Naive B cell (primary cell): ENCODE data around the gene PSRC1. TPM values are rescaled to one million over a fixed set of nuclear protein-coding genes. Genes with fewer than 3 reads are reported as not detected.
A peak's percentile ranks its signal among the peaks of the same experiment; 100 is the strongest.

Source experiments
- ATAC-seq, 2 donors: fragments of 150-1000 bp; cut with Tn5 transposase; 2 replicates each; pipeline ENCODE4 v1.10.0; 2021; ENCODE audit warnings: low read depth in 2 of 2, mild to moderate bottlenecking in 2 of 2, moderate library complexity in 2 of 2
- DNase-seq: peaks from one replicate; pipeline ENCODE4 v3.0.0; 2022
- H3K27ac Mint-ChIP-seq, 6 donors: one replicate each; pipeline ENCODE4 v1.8.0; 2020 to 2022; ENCODE audit warnings: mild to moderate bottlenecking in 6 of 6, mixed read lengths in 6 of 6, moderate library complexity in 5 of 6, inconsistent platforms in 2 of 6
- H3K27me3 Mint-ChIP-seq, 3 donors: one replicate each; pipeline ENCODE4 v1.8.0; 2021 to 2022; ENCODE audit warnings: mixed read lengths in 3 of 3, mild to moderate bottlenecking in 1 of 3
- H3K36me3 Mint-ChIP-seq, 2 donors: one replicate each; pipeline ENCODE4 v1.8.0; 2020 to 2022; ENCODE audit warnings: mixed read lengths in 2 of 2, inconsistent platforms in 1 of 2, mild to moderate bottlenecking in 1 of 2
- H3K4me1 Mint-ChIP-seq, 3 donors: one replicate each; pipeline ENCODE4 v1.8.0; 2020 to 2022; ENCODE audit warnings: mixed read lengths in 3 of 3, inconsistent platforms in 1 of 3, mild to moderate bottlenecking in 1 of 3, moderate library complexity in 1 of 3
- H3K4me3 Mint-ChIP-seq, 8 donors: one replicate each; pipeline ENCODE4 v1.8.0; 2020 to 2022; ENCODE audit warnings: mild to moderate bottlenecking in 8 of 8, mixed read lengths in 8 of 8, moderate library complexity in 8 of 8, inconsistent platforms in 2 of 8
- H3K9me3 Mint-ChIP-seq, 7 donors: one replicate each; pipeline ENCODE4 v1.8.0; 2020 to 2022; ENCODE audit warnings: mixed read lengths in 7 of 7, mild to moderate bottlenecking in 5 of 7, inconsistent platforms in 2 of 7, moderate library complexity in 1 of 7
- polyA plus RNA-seq, 6 donors: library from polyadenylated mRNA; unstranded; fragments of 300-500 nt; fragmentation: Illumina TruSeq; gene quantifications; one replicate each; pipeline ENCODE4 v1.2.3, GENCODE V29; 2021; ENCODE audit warnings: low read depth in 6 of 6

Gene PSRC1
- polyA plus RNA-seq, 6 donors from 2014 or later = 0.45 TPM; not detected in 5

DNA sequence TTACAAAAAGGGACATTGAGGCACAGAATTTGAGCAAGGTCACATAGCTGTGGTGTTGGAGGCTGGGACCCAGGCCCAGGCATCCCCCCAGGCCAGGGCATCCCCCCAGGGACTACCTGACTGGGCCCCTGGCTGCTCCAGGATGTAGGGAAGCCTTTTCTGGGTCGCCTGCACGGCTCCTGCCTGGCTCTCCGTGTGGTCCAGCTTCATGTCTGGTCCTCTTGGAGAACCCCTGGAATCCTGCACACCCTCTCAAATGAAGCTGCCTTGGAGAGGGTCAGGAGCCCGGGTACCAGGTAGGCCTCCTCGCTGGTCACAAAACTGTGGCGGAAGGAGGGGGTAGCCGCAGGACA lies 34.5 kb downstream of the PSRC1 start:
- Mint-ChIP-seq H3K27ac (no peak overlapping the region), H3K27me3 (peaks cover 25 to 63% (median 44%) of the 10 kb centered on the region in 3 donors), H3K36me3 (no peaks in the 10 kb centered on the region), H3K4me3 (peak overlapping the region in 4 of 8 donors; percentile 28 to 71 (median 38)), H3K4me1 (peaks cover 7 to 22% (median 9%) of the 10 kb centered on the region in 3 donors), H3K9me3 (no peaks in the 10 kb centered on the region)
- ATAC-seq (no peak), DNase-seq (no peak)

DNA sequence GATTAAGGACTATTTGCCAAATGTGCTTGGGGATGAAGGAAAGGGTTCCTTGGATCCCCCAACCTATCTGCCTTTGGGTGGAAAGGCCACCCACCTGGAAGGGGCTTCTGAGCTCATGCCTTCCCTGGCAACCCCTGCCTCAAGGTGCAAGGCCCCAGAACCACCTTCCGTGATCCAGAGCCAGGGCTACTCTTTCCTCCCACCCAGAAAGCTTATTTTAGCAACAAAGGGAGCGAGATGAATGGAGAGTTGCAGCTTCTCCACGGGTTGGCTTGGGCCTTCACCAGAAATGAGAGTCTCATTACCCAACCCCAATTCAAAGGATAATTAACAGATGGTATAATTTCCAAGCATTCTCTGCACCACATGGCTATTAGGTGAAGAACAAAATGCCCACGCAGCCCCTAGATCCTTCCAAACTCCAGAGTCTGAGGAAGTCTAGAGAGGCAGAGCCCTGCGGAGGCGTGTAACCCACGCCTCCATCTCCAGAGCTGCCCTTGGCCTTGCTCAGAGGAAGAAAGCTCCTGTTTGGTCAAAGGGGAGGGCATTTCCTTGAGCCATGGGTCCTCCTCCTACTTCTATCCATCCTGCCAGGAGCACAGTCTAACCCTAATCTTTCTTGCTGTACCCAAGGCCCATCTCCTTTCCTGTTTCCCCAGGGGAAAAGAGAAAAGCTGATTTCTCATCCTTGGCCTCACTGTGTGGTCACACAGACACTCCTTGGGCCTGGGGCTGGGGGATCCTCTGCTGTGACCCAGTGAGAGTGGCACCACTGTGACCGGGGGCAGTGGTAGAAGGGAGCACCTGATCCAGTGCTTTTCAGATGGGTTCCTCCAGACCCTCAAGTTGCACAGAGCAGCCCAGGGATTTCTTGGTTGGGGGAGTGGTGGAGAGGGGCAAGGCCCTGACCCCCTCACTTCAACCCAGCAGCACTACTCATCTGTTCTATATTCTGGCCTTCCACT lies 35.3 kb downstream of the PSRC1 start:
- no peaks in the 10 kb centered on the region for H3K9me3 Mint-ChIP-seq
- H3K36me3 Mint-ChIP-seq = no peaks in the 10 kb centered on the region
- DNase-seq = no peak
- H3K4me1 Mint-ChIP-seq = peaks cover 5 to 20% (median 7%) of the 10 kb centered on the region in 3 donors
- H3K4me3 Mint-ChIP-seq = peak overlapping the region in 3 of 8 donors; percentile 29 to 71 (median 32)
- no peak overlapping the region for H3K27ac Mint-ChIP-seq
- ATAC-seq = no peak
- H3K27me3 Mint-ChIP-seq = peaks cover 28 to 70% (median 48%) of the 10 kb centered on the region in 3 donors

- no peaks in the 10 kb centered on the region for H3K9me3 Mint-ChIP-seq
- no peak for DNase-seq
- H3K4me1 Mint-ChIP-seq = peaks cover 19 to 35% (median 21%) of the 10 kb centered on the region in 3 donors
- peaks cover 28 to 69% (median 54%) of the 10 kb centered on the region in 3 donors for H3K27me3 Mint-ChIP-seq
- no peak overlapping the region for H3K27ac Mint-ChIP-seq
- ATAC-seq = no peak
- H3K4me3 Mint-ChIP-seq = peak overlapping the region in 1 of 8 donors; percentile 25
- no peaks in the 10 kb centered on the region for H3K36me3 Mint-ChIP-seq
These were observed 36.8 kb downstream of the PSRC1 start for GRCh38 chr1:109246141-109246551.

DNA sequence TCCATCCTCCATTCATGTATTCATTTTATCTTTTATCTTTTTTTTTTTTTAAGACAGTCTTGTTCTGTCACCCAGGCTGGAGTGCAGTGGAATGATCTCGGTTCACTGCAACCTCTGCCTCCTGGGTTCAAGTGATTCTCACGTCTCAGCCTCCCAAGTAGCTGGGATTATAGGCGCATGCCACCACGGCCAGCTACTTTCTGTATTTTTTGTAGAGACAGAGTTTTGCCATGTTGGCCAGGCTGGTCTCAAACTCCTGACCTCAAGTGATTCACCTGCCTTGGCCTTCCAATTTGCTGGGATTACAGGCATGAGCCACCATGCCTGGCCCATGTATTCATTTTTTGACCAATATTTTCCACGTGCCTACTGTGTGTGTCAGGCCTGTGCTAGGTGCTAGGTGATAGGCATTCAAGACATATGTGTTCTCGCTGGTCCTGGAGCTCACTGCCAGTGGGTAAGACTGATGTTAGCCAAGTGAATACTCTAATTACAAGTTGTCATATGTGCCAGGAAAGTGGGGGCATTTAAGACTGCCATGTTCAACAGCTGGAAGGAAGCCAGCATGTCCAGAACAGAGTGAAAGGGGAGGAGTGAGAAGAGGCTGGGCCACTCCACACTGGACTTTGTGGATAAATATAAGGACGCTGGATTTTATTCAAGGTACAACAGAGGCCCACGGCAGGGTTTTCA lies 38.9 kb downstream of the PSRC1 start:
- no peak for DNase-seq
- Mint-ChIP-seq H3K36me3 (peaks cover 0 to 1% of the 10 kb centered on the region in 2 donors), H3K27me3 (peaks cover 24 to 55% (median 46%) of the 10 kb centered on the region in 3 donors), H3K4me1 (peaks cover 15 to 29% (median 20%) of the 10 kb centered on the region in 3 donors), H3K27ac (no peak overlapping the region), H3K9me3 (no peaks in the 10 kb centered on the region), H3K4me3 (peak overlapping the region in 1 of 8 donors; percentile 50)
- no peak for ATAC-seq

DNA sequence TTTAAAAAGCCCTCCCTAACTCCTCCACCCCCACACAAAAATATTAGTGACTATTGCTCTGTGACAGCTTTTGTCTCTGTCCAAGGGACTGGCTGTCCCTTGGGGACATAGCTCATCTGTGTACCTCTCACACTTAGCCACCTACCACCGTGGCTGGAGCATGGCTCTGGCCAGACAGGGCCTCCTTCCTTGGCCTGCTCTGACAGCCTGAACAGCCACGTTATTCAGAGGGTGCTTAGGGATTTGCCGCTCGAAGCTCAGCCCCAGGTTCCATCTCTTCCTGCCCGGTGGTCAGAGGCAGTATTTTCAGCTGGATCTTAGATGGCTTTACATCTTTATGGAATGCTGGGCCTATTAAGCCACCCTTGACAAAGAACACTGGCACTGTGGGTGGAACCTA lies 39.7 kb downstream of the PSRC1 start:
- no peak overlapping the region for H3K4me3 Mint-ChIP-seq
- ATAC-seq (no peak), DNase-seq (no peak)
- H3K27ac Mint-ChIP-seq = peak overlapping the region in 1 of 6 donors; percentile 37
- H3K9me3 Mint-ChIP-seq = no peaks in the 10 kb centered on the region
- H3K4me1 Mint-ChIP-seq = peaks cover 15 to 29% (median 20%) of the 10 kb centered on the region in 3 donors
- H3K36me3 Mint-ChIP-seq = peaks cover 5 to 8% of the 10 kb centered on the region in 2 donors
- peaks cover 22 to 50% (median 46%) of the 10 kb centered on the region in 3 donors for H3K27me3 Mint-ChIP-seq

DNA sequence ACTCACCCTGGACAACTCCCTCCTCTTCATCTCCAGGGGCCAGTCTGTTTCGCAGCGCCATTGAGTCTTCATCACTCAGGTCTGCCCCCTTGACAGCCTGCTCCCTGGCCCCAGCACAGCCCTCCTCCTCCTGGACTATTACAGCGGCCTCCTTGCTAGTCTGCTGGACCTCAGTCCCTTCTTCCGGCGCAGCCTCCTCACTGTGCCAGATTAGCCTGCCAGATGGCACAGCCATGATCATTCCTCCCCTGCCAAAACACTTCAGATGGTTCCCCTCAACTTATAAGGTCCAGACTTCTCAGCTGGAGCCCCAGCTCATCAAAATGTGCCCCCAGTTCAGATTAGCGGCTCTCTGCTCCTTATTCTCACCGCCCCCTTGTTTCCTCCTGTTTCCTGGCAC lies 40.6 kb downstream of the PSRC1 start:
- ATAC-seq = no peak
- Mint-ChIP-seq H3K27me3 (peaks cover 22 to 46% (median 45%) of the 10 kb centered on the region in 3 donors), H3K4me1 (peaks cover 15 to 29% (median 20%) of the 10 kb centered on the region in 3 donors), H3K27ac (peak overlapping the region in 2 of 6 donors; percentile 40 to 90), H3K9me3 (no peaks in the 10 kb centered on the region), H3K36me3 (peaks cover 5 to 14% of the 10 kb centered on the region in 2 donors), H3K4me3 (no peak overlapping the region)
- DNase-seq = no peak

GRCh38 chr1:109241841-109242345 lies 41.1 kb downstream of the PSRC1 start:
- Mint-ChIP-seq H3K4me3 (no peak overlapping the region), H3K27me3 (peaks cover 22 to 43% (median 40%) of the 10 kb centered on the region in 3 donors), H3K27ac (peak overlapping the region in 2 of 6 donors; percentile 40 to 90), H3K4me1 (peaks cover 15 to 29% (median 20%) of the 10 kb centered on the region in 3 donors), H3K36me3 (peaks cover 5 to 16% of the 10 kb centered on the region in 2 donors), H3K9me3 (no peaks in the 10 kb centered on the region)
- DNase-seq = no peak
- no peak for ATAC-seq

DNA sequence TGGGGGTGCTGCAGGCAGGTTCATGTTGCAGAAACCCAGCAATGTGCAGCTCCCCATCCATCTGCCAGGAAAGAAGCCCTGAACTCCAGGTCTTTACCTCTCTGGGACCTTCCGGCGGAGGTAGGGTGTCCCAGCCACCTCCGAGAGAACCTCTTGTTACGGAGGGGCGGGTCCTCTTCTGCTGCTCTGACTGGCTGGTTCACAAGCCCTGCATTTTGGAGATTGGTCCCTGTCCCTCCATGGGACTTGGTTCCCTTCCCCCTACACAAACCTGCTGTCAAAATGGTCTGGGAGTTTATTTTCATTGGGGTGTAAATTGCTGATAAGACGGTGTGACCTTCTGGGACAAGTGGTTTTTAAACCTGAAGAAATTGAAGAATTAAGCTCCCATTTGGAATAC lies 41.6 kb downstream of the PSRC1 start:
- Mint-ChIP-seq H3K36me3 (peaks cover 5 to 16% of the 10 kb centered on the region in 2 donors), H3K9me3 (no peaks in the 10 kb centered on the region), H3K4me1 (peaks cover 15 to 29% (median 20%) of the 10 kb centered on the region in 3 donors), H3K27ac (peak overlapping the region in 2 of 6 donors; percentile 19 to 20), H3K27me3 (peaks cover 18 to 37% (median 34%) of the 10 kb centered on the region in 3 donors), H3K4me3 (peak overlapping the region in 1 of 8 donors; percentile 12)
- DNase-seq = no peak
- ATAC-seq = no peak

DNA sequence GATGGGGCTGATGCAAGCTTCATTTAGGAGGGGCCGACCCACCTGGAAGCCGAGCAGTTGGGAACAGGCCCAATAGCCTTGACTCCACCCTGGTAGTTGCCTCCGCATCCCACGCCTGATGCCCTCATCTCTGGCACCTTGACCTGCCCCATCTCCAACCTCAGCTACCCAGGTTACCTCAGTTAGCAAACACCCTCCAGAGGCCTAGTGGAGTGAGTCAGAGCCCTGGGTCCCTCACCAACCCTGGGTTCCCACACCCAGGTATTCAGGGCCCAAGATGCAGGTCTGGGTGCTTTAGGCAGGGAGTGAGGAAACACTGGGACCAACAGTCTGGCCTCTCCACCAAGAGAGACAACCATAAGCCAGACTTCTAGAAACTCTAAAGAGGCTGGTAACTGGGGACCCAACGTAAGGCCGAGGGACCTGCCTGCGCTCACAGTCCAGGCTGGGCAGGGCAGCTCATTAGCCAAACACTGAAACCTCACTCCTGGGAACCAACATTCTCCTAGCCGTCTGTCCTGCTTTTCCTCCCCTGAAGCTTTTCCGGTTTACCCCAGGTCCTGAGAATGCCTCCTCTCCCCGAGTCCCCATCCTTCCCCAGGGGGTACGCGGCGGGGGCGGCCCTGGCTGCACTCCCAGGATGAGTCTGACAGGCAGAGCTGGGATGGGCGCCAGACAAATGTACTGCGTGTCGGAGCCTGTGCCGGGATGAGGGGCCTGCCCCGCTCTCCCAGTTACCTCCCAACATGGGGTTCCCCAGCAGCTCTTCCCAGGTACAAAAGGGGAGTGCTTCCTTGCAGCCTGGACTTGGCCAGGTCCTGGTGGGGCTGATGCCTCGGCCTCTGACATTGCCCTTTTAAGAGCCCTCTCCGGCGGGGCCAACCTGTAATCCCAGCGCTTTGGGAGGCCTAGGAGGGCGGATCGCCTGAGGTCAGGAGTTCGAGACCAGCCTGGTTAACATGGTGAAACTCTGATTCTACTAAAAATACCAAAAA lies 42.5 kb downstream of the PSRC1 start:
- Mint-ChIP-seq H3K4me1 (peaks cover 15 to 29% (median 20%) of the 10 kb centered on the region in 3 donors), H3K36me3 (peaks cover 12 to 25% of the 10 kb centered on the region in 2 donors), H3K27ac (peak overlapping the region in 1 of 6 donors; percentile 19), H3K9me3 (no peaks in the 10 kb centered on the region), H3K4me3 (peak overlapping the region in 2 of 8 donors; percentile 30 to 67), H3K27me3 (peaks cover 17 to 34% (median 32%) of the 10 kb centered on the region in 3 donors)
- ATAC-seq (no peak), DNase-seq (no peak)

DNA sequence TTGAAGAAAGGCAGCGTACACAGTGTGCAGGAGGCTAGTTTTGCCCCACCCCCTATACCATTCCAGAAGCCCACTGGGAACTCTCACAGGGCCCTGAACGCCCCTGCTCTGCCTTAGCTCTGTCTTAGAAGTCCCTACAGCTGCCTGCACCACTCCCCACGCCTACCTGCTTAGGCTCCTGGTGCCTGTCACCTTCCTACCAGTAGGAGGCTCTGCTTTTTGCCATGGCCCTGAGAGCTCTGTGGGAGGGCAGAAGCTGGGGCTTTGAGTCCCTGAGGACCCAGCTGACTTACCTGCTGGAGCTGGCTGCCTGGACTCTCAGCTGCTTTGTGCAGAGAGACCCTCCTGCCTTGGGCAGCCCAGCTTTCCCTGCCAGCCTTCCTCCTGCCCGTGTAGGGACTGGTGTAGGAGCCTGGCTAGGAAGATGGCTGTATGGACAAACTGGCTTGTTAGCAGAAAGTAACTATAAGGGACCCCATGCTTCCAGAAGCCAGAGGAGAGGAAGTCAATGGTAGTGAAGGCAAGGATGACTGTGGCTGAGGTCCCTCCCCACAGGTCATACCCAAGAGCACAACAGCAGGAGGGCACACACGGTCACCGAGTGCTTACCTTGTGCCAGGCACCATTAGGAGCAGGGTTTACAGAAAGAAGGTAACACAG lies 43.4 kb downstream of the PSRC1 start:
- no peak overlapping the region for H3K4me3 Mint-ChIP-seq
- H3K9me3 Mint-ChIP-seq = no peaks in the 10 kb centered on the region
- peaks cover 12 to 29% (median 28%) of the 10 kb centered on the region in 3 donors for H3K27me3 Mint-ChIP-seq
- peak; percentile 74 to 86 for ATAC-seq
- peaks cover 16 to 33% of the 10 kb centered on the region in 2 donors for H3K36me3 Mint-ChIP-seq
- no peak for DNase-seq
- H3K27ac Mint-ChIP-seq = peak overlapping the region in 1 of 6 donors; percentile 88
- peaks cover 15 to 29% (median 20%) of the 10 kb centered on the region in 3 donors for H3K4me1 Mint-ChIP-seq

GRCh38 chr1:109239047-109239408 lies 43.9 kb downstream of the PSRC1 start:
- H3K4me1 Mint-ChIP-seq = peaks cover 15 to 24% (median 20%) of the 10 kb centered on the region in 3 donors
- H3K4me3 Mint-ChIP-seq = no peak overlapping the region
- H3K9me3 Mint-ChIP-seq = no peaks in the 10 kb centered on the region
- peaks cover 16 to 33% of the 10 kb centered on the region in 2 donors for H3K36me3 Mint-ChIP-seq
- ATAC-seq (no peak), DNase-seq (no peak)
- peak overlapping the region in 1 of 6 donors; percentile 70 for H3K27ac Mint-ChIP-seq
- H3K27me3 Mint-ChIP-seq = peaks cover 7 to 24% (median 23%) of the 10 kb centered on the region in 3 donors

- H3K36me3 Mint-ChIP-seq = peaks cover 16 to 33% of the 10 kb centered on the region in 2 donors
- no peaks in the 10 kb centered on the region for H3K9me3 Mint-ChIP-seq
- H3K4me3 Mint-ChIP-seq = no peak overlapping the region
- H3K4me1 Mint-ChIP-seq = peaks cover 15 to 23% (median 20%) of the 10 kb centered on the region in 3 donors
- H3K27ac Mint-ChIP-seq = no peak overlapping the region
- H3K27me3 Mint-ChIP-seq = peaks cover 7 to 19% (median 18%) of the 10 kb centered on the region in 3 donors
- no peak for DNase-seq
- no peak for ATAC-seq
These were observed 44.6 kb downstream of the PSRC1 start for GRCh38 chr1:109238382-109238781.
